HepG2 (cell line): ENCODE measurements around the gene LEAP2. TPM values are rescaled to one million over a fixed set of nuclear protein-coding genes. Genes with fewer than 3 reads are reported as not detected.

Source experiments
- ARID4A ChIP-seq: sonication (generic); formaldehyde crosslinking; IDR thresholded peaks from 2 replicates; pipeline ENCODE4 v1.5.0; 2020; ENCODE audit warnings: mild to moderate bottlenecking, missing genetic modification reagents, borderline replicate concordance
- EP300 ChIP-seq, 3 experiments: sonication (generic) in 1 of 3; formaldehyde crosslinking in 1 of 3; IDR thresholded peaks; 2 replicates each; pipeline versions ENCODE4 v1.5.1 to v1.6.1; 2011 to 2020; ENCODE audit warnings: low read depth in 2 of 3, low read length in 2 of 3, borderline replicate concordance in 1 of 3, improper control_type of control experiment in 1 of 3, mild to moderate bottlenecking in 1 of 3, missing genetic modification reagents in 1 of 3, moderate library complexity in 1 of 3
- KMT2B ChIP-seq: IDR thresholded peaks from 2 replicates; pipeline ENCODE4 v1.6.1; 2016; ENCODE audit warnings: missing genetic modification reagents, missing compliant biosample characterization
- MIER2 ChIP-seq: IDR thresholded peaks from 2 replicates; pipeline ENCODE4 v1.6.1; 2016; ENCODE audit warnings: missing biosample characterization, missing genetic modification reagents
- NFKBIZ ChIP-seq: IDR thresholded peaks from 2 replicates; pipeline ENCODE4 v1.6.1; 2018; ENCODE audit warnings: missing genetic modification reagents, missing compliant biosample characterization
- POGZ ChIP-seq: sonication (generic); formaldehyde crosslinking; IDR thresholded peaks from 2 replicates; pipeline ENCODE4 v1.4.0; 2020; ENCODE audit warnings: mild to moderate bottlenecking, missing genetic modification reagents
- RBAK ChIP-seq: sonication (generic); formaldehyde crosslinking; IDR thresholded peaks from 2 replicates; pipeline ENCODE4 v1.5.1; 2020; ENCODE audit warnings: mild to moderate bottlenecking, missing genetic modification reagents
- SAP130 ChIP-seq: IDR thresholded peaks from 2 replicates; pipeline ENCODE4 v1.6.1; 2016; ENCODE audit warnings: low read depth
- SATB2 ChIP-seq: sonication (generic); formaldehyde crosslinking; IDR thresholded peaks from 2 replicates; pipeline ENCODE4 v1.5.0; 2020; ENCODE audit warnings: missing genetic modification reagents
- SMAD1 ChIP-seq: sonication (generic); formaldehyde crosslinking; IDR thresholded peaks from 2 replicates; pipeline ENCODE4 v1.4.0; 2020; ENCODE audit warnings: missing genetic modification reagents, low read depth, mild to moderate bottlenecking, borderline replicate concordance
- SNAI1 ChIP-seq: sonication (generic); formaldehyde crosslinking; IDR thresholded peaks from 2 replicates; pipeline ENCODE4 v1.5.0; 2020; ENCODE audit warnings: mild to moderate bottlenecking, missing genetic modification reagents, borderline replicate concordance
- SNAPC2 ChIP-seq: sonication (generic); formaldehyde crosslinking; IDR thresholded peaks from 2 replicates; pipeline ENCODE4 v1.8.1; 2022; ENCODE audit warnings: mild to moderate bottlenecking, missing genetic modification reagents
- SRF ChIP-seq: IDR thresholded peaks from 2 replicates; pipeline ENCODE4 v1.6.1; 2011; ENCODE audit warnings: mild to moderate bottlenecking, low read depth, low read length, moderate library complexity
- SSRP1 ChIP-seq: IDR thresholded peaks from 2 replicates; pipeline ENCODE4 v1.6.1; 2016; ENCODE audit warnings: control low read depth
- TMF1 ChIP-seq: sonication (generic); formaldehyde crosslinking; IDR thresholded peaks from 2 replicates; pipeline ENCODE4 v1.8.1; 2022; ENCODE audit warnings: low read depth, missing genetic modification reagents
- ZBTB25 ChIP-seq: IDR thresholded peaks from 2 replicates; pipeline ENCODE4 v1.6.1; 2018; ENCODE audit warnings: missing genetic modification reagents
- ZBTB7A ChIP-seq: sonication (generic); formaldehyde crosslinking; IDR thresholded peaks from 2 replicates; pipeline ENCODE4 v1.8.0; 2022; ENCODE audit warnings: mild to moderate bottlenecking, missing genetic modification reagents
- ZFP90 ChIP-seq: sonication (generic); formaldehyde crosslinking; IDR thresholded peaks from 2 replicates; pipeline ENCODE4 v1.8.0; 2022; ENCODE audit warnings: missing genetic modification reagents, mild to moderate bottlenecking, inconsistent platforms, borderline replicate concordance
- ZFYVE20 ChIP-seq: sonication (generic); formaldehyde crosslinking; IDR thresholded peaks from 2 replicates; pipeline ENCODE4 v1.8.0; 2023; ENCODE audit warnings: low read depth, mild to moderate bottlenecking, moderate library complexity, missing genetic modification reagents, borderline replicate concordance
- ZNF17 ChIP-seq: sonication (generic); formaldehyde crosslinking; IDR thresholded peaks from 2 replicates; pipeline ENCODE4 v1.5.0; 2020; ENCODE audit warnings: mild to moderate bottlenecking, missing genetic modification reagents
- ZNF224 ChIP-seq: sonication (generic); formaldehyde crosslinking; IDR thresholded peaks from 2 replicates; pipeline ENCODE4 v1.5.0; 2020; ENCODE audit warnings: mild to moderate bottlenecking, missing genetic modification reagents
- ZNF251 ChIP-seq: sonication (generic); formaldehyde crosslinking; IDR thresholded peaks from 2 replicates; pipeline ENCODE4 v1.9.0; 2021; ENCODE audit warnings: mild to moderate bottlenecking, missing genetic modification reagents
- ZNF263 ChIP-seq: sonication (generic); formaldehyde crosslinking; IDR thresholded peaks from 2 replicates; pipeline ENCODE4 v1.4.0; 2020; ENCODE audit warnings: missing genetic modification reagents
- ZNF547 ChIP-seq: sonication (generic); formaldehyde crosslinking; IDR thresholded peaks from 2 replicates; pipeline ENCODE4 v1.5.1; 2020; ENCODE audit warnings: mild to moderate bottlenecking, missing genetic modification reagents
- ZNF713 ChIP-seq: sonication (generic); formaldehyde crosslinking; IDR thresholded peaks from 2 replicates; pipeline ENCODE4 v1.4.0; 2020; ENCODE audit warnings: mild to moderate bottlenecking, missing genetic modification reagents
- ZNF782 ChIP-seq: sonication (generic); formaldehyde crosslinking; IDR thresholded peaks from 2 replicates; pipeline ENCODE4 v1.4.0; 2020; ENCODE audit warnings: missing genetic modification reagents, mild to moderate bottlenecking, borderline replicate concordance
- polyA plus RNA-seq, 8 experiments: library from polyadenylated mRNA; depleted of rRNA in 3 of 8; stranded (reverse) in 7 of 8; unstranded in 1 of 8; fragments of >200 nt; fragmentation: Illumina TruSeq in 4 of 8; extraction: Trizol in 4 of 8; gene quantifications; 2 replicates each; pipeline versions ENCODE4 v1.2.1 to v1.2.3, GENCODE V29; 2011 to 2016; ENCODE audit warnings: low read depth in 4 of 8, missing spikeins in 1 of 8, mixed read lengths in 1 of 8; ENCODE audit not compliant: insufficient read depth in 1 of 8
- total RNA-seq, 5 experiments: library from RNA; depleted of rRNA; stranded (reverse); fragments of >200 nt; fragmentation: Illumina TruSeq; extraction: Trizol; gene quantifications; 2 replicates each; pipeline ENCODE4 v1.2.3, GENCODE V29; 2016; ENCODE audit warnings: low read depth in 1 of 5

LEAP2 gene
- total and polyA plus RNA-seq, 2 of the 13 experiments (the other 11 are each of a cell fraction or from before 2014, with no cell fraction given), result 23.9 to 51.9 TPM

GRCh38 chr5:132839426-132840301 lies 33.8 kb upstream of the LEAP2 start (continued):
- TF ChIP-seq ZNF713 (CRISPR knock-in tag) (no peak), SATB2 (peak; percentile 8; the same call in 1 of the 2 replicates), ZNF263 (0 out of 2 replicates have a peak, but pooled peaks have one; percentile 11), SRF (no peak), MIER2 (no peak), KMT2B (CRISPR knock-in tag) (0 out of 2 replicates have a peak, but pooled peaks have one; percentile 14), NFKBIZ (CRISPR knock-in tag) (0 out of 2 replicates have a peak, but pooled peaks have one; percentile 62), EP300 (IDR thresholded peaks at IDR 0.05; ENCODE audit: low read depth in 2 of 2, low read length in 2 of 2) (peak; percentile 43 to 91; a peak in 2 of 4 replicates), EP300 (CRISPR knock-in tag; IDR thresholded peaks at IDR 0.05; ENCODE audit: borderline replicate concordance) (0 out of 2 replicates have a peak, but pooled peaks have one; percentile 35), ZFP90 (CRISPR knock-in tag) (no peak), ZFYVE20 (CRISPR knock-in tag) (no peak), ZNF224 (CRISPR knock-in tag) (no peak), SAP130 (CRISPR knock-in tag) (peak; percentile 74), ZNF251 (CRISPR knock-in tag) (no peak), ZBTB7A (no peak), SMAD1 (CRISPR knock-in tag) (no peak), POGZ (CRISPR knock-in tag) (peak; percentile 57; the same call in 1 of the 2 replicates), ZNF17 (CRISPR knock-in tag) (no peak), ARID4A (CRISPR knock-in tag) (peak; percentile 38; the same call in 1 of the 2 replicates), ZNF547 (CRISPR knock-in tag) (no peak), ZBTB25 (CRISPR knock-in tag) (no peak), RBAK (CRISPR knock-in tag) (no peak), SSRP1 (CRISPR knock-in tag) (no peak; the same call in 1 of the 2 replicates), SNAI1 (no peak), ZNF782 (CRISPR knock-in tag) (no peak), SNAPC2 (CRISPR knock-in tag) (peak; percentile 47; the same call in 1 of the 2 replicates), TMF1 (CRISPR knock-in tag) (no peak)
